ENCODE data around the gene SWAP70. TPM values are rescaled to one million over a fixed set of nuclear protein-coding genes. Genes with fewer than 3 reads are reported as not detected.

SWAP70 gene
- total and polyA plus RNA-seq, 10 of the 15 experiments (the other 5 are each of a cell fraction or from before 2014, with no cell fraction given) = 20.6 to 62.4 (median 41.7) TPM

- FAIRE-seq (no peak), DNase-seq (ENCODE audit: low read depth, low spot score) (no peak), ATAC-seq (no peak)
- ChIA-PET POLR2A (no interaction called here), CTCF (interaction anchor here (1.0 kb wide), 1 partner anchor 208 kb away, joined by 3 read pairs; no protein-coding TSS in a partner anchor), RAD21 (ENCODE audit: unreplicated experiment) (interaction anchor here (1.8 kb wide), 1 partner anchor 610 kb away, joined by 4 read pairs; no protein-coding TSS in a partner anchor), SMC1A (ENCODE audit: uncharacterized antibody, unreplicated experiment) (interaction anchor here (0.9 to 1.2 kb wide), 2 partner anchors 8 to 37 kb away, joined by 3 read pairs; no protein-coding TSS in a partner anchor)
- Histone ChIP-seq H3K36me3 (ENCODE audit: control insufficient read depth in 2 of 2, insufficient read depth in 2 of 2, low read length in 1 of 2) (no peaks in the 10 kb centered on the region; a peak in 1 of 4 replicates), H4K20me1 (ENCODE audit: control insufficient read depth, insufficient read depth) (no peaks in the 10 kb centered on the region), H3K9ac (ENCODE audit: control insufficient read depth, insufficient read depth, low read length) (no peak overlapping the region), H3K4me2 (ENCODE audit: control insufficient read depth, insufficient read depth) (no peak overlapping the region), H2AFZ (ENCODE audit: control insufficient read depth, low read depth, low read length) (no peak overlapping the region), H3K9me3 (replicated peaks; ENCODE audit: control insufficient read depth, insufficient read depth, low read length) (no peaks in the 10 kb centered on the region), H3K79me2 (ENCODE audit: control insufficient read depth, insufficient read depth, low read length) (no peaks in the 10 kb centered on the region), H3K4me3 (no peak overlapping the region), H3K27me3 (replicated peaks in 1 of 2; ENCODE audit: control insufficient read depth in 2 of 2, insufficient read depth in 2 of 2, low read length in 1 of 2) (no peaks in the 10 kb centered on the region), H3K27ac (ENCODE audit: control insufficient read depth, insufficient read depth) (no peak overlapping the region), H3K4me1 (ENCODE audit: control insufficient read depth, insufficient read depth, low read length) (peaks cover 53% of the 10 kb centered on the region)
- in situ Hi-C loops (cut with MboI) (no loop called here), intact Hi-C loops (cut with micrococcal nuclease; ENCODE audit: unreplicated experiment) (loop anchor here (5.0 kb wide), 2 partner anchors 106 to 566 kb away; no protein-coding TSS in a partner anchor)
- TF ChIP-seq USF1 (IDR thresholded peaks at IDR 0.05; ENCODE audit: borderline replicate concordance, extremely low read length, insufficient read depth, low read depth, low read length) = peak; percentile 19
- no peak for TF ChIP-seq CEBPZ (IDR thresholded peaks at IDR 0.05; ENCODE audit: low read depth, low read length)
- BruUV-seq (replicated peaks) = no TSS peak
- WGBS (ENCODE audit: insufficient coverage, insufficient replicate concordance, low lambda C conversion rate, missing lambda C conversion rate) = 7% methylated on average over 5 of the region's 5 CpGs
Observed at GRCh38 chr11:9756461-9756860, 92.6 kb downstream of the SWAP70 start.

All from GM12878 (cell line).